HEK293T (cell line): ENCODE measurements around the gene PCGF3.

ENCODE experiments used
- BHLHE40 ChIP-seq: fragments of 450-650 bp; IDR thresholded peaks from 2 replicates; pipeline ENCODE4 v1.6.1; 2016; ENCODE audit warnings: mild to moderate bottlenecking, moderate library complexity, borderline replicate concordance
- FOXM1 ChIP-seq: fragments of 450-650 bp; IDR thresholded peaks from 2 replicates; pipeline ENCODE4 v1.6.1; 2017; ENCODE audit warnings: mild to moderate bottlenecking, borderline replicate concordance
- HDGF ChIP-seq: fragments of 450-650 bp; IDR thresholded peaks from 2 replicates; pipeline ENCODE4 v1.6.1; 2017; ENCODE audit warnings: antibody characterized with exemption, borderline replicate concordance
- SP1 ChIP-seq: fragments of 450-650 bp; IDR thresholded peaks from 2 replicates; pipeline ENCODE4 v1.6.1; 2017

- no peak for TF ChIP-seq SP1
- TF ChIP-seq BHLHE40: no peak
- no peak for TF ChIP-seq FOXM1
- TF ChIP-seq HDGF: no peak
Observed at GRCh38 chr4:682490-683172, 23.0 kb upstream of the PCGF3 start.
